Spleen (tissue), 7 donors: ENCODE data around the gene KDM1B.

ENCODE experiments used
- CTCF ChIP-seq, 11 experiments: fragments of 200-600 bp in 7 of 11; fragments of 450-650 bp in 4 of 11; sonication (generic) in 4 of 11; IDR thresholded peaks in 8 of 11; conservative IDR thresholded peaks in 3 of 11; 1 replicate in 7 of 11; 2 replicates in 4 of 11; pipeline versions ENCODE4 v1.4.0 to v1.8.0; 2016 to 2021; ENCODE audit warnings: antibody characterized with exemption in 11 of 11, inconsistent platforms in 4 of 11, mild to moderate bottlenecking in 1 of 11
- POLR2A ChIP-seq, 3 donors: fragments of 450-650 bp; IDR thresholded peaks; one replicate each; pipeline ENCODE4 v1.5.1; 2017; ENCODE audit warnings: antibody characterized with exemption in 3 of 3, mild to moderate bottlenecking in 1 of 3
- POLR2AphosphoS5 ChIP-seq, 3 donors: sonication (generic); formaldehyde crosslinking; IDR thresholded peaks; one replicate each; pipeline ENCODE4 v1.5.1; 2017; ENCODE audit warnings: antibody characterized with exemption in 3 of 3
- donor health status: DM: no; HTN: no; CAD: no; lungs with moderate emphysema.
- donor health status: DM: no; HTN: no; CAD: no.
- donor health status: DM: no; HTN: no; CAD: no.

- no peak for TF ChIP-seq CTCF (IDR thresholded peaks at IDR 0.05 in 8 of 11, conservative IDR thresholded peaks at IDR 0.05 in 3 of 11)
- no peak for TF ChIP-seq POLR2A (IDR thresholded peaks at IDR 0.05)
- no peak for TF ChIP-seq POLR2AphosphoS5 (IDR thresholded peaks at IDR 0.05)
These were observed 54.4 kb downstream of the KDM1B start for GRCh38 chr6:18209539-18210197.
